ENCODE data around the gene FGF6.

FGF6 gene

DNA sequence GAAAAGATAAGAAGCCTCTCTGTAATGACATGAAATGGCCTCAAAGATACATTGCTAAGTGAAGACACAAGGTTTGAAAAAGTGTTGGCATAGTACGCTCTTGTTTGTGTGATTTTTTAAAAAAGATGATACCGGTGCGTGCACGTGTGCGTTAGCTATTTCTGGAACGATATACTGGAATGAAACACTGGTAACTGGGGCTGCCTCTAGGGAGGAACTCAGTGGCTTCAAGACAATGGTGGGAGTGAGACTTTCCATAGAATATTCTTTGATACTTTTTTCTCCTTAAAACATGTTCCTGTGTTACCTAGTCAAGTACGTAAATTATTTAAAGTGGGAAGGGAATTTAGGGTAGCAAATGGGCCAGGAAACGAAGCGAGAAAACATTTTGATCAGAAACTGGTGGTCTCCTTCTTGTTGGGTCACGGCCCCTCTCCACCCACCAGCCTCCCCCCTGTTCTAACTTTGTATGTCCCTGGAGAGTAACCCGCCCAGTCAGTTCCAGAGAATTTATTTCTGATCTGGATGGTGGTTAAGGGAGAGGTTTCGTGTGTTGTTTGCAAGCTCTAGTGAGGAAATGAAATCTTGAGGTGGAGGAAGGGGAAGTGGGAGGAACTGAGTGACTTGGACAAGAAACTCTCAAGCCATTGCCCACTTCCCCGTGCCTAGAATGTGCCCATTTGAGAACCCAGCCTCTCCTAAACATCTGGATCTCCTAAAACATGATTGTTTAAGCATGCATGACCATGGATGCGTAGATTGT is 6.6 kb downstream of the FGF6 start:
- peak overlapping the region; percentile 58 for H3K27ac ChIP-seq (replicated peaks)

DNA sequence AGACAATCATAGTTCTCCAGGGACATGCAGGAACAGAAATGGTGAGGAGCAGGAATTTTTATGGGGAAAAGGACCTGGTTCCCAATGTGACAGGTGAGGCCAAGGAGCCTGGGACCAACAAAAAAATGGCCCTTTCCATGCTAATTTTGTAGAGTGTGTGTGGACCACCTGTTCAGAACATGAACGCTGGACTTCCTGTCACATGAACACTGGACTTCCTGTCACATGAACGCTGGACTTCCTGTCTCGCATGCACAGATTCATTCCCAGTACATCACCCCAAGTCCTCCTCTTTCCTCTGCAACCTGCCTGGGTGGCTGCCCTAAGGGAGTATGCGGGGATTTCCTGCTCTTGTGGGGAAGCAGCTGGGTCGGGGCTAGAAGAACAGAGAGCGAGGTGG is 10.1 kb downstream of the FGF6 start:
- Histone ChIP-seq H3K27ac (replicated peaks) (peak overlapping the region; percentile 93), H3K27me3 (ENCODE audit: insufficient read depth, poor library complexity, severe bottlenecking) (no peaks in the 10 kb centered on the region), H3K4me3 (replicated peaks; ENCODE audit: insufficient read depth, low read length) (no peak overlapping the region)
- TF ChIP-seq SPI1 (IDR thresholded peaks at IDR 0.05; ENCODE audit: borderline replicate concordance, low read depth) (no peak), REST (IDR thresholded peaks at IDR 0.05; ENCODE audit: insufficient replicate concordance, low read depth) (no peak), CTCF (IDR thresholded peaks at IDR 0.05; ENCODE audit: insufficient read depth, low read length) (no peak), GABPA (IDR thresholded peaks at IDR 0.05; ENCODE audit: low read depth) (peak; percentile 82), POLR2AphosphoS5 (IDR thresholded peaks at IDR 0.05; ENCODE audit: low read depth) (no peak)
- DNase-seq (ENCODE audit: low read depth in 1 of 2, low spot score in 1 of 2), result no peak

More for the DNA sequence above, 6.6 kb downstream of the FGF6 start:
- Histone ChIP-seq H3K27me3 (ENCODE audit: insufficient read depth, poor library complexity, severe bottlenecking) (no peaks in the 10 kb centered on the region), H3K4me3 (replicated peaks; ENCODE audit: insufficient read depth, low read length) (no peak overlapping the region)
- TF ChIP-seq SPI1 (IDR thresholded peaks at IDR 0.05; ENCODE audit: borderline replicate concordance, low read depth), result peak; percentile 97
- no peak for TF ChIP-seq REST (IDR thresholded peaks at IDR 0.05; ENCODE audit: insufficient replicate concordance, low read depth)
- DNase-seq (ENCODE audit: low read depth in 1 of 2, low spot score in 1 of 2), result peak; percentile 47 to 80

DNA sequence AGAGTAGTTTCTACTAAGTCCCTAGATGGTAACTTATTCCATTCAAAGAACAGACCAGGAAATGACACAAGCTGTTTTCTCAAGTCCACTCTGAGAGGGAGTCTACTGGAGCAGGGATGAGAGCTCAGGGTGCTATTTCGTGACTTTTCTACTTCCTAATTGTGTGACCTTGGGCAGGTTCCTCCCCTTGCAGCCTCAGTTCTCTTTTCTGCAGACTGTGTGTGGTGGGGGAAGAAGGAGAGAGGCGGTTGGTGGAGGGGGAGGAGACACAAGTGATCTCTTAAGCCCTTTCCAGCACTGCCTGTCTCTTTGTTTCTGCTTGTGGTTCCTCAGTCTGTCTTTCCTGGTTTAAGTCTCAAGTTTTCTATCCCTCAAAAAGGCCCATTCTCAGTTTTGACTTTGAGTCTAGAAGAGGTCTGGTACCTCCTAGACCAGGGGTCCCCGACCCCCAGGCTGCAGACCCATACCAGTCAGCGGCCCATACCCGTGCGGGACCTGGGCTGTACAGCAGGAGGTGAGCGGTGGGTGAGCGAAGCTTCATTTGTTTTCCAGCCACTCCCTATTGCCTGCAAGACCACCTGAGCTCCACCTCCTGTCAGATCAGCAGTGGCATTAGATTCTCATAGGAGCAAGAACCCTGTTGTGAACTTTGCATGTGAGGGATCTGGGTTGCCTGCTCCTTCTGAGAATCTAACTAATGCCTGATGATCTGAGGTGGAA is 10.7 kb downstream of the FGF6 start:
- TF ChIP-seq CTCF (IDR thresholded peaks at IDR 0.05; ENCODE audit: insufficient read depth, low read length) (no peak), POLR2AphosphoS5 (IDR thresholded peaks at IDR 0.05; ENCODE audit: low read depth) (peak; percentile 25; the same call in 1 of the 2 replicates), SPI1 (IDR thresholded peaks at IDR 0.05; ENCODE audit: borderline replicate concordance, low read depth) (peak; percentile 90), GABPA (IDR thresholded peaks at IDR 0.05; ENCODE audit: low read depth) (no peak), REST (IDR thresholded peaks at IDR 0.05; ENCODE audit: insufficient replicate concordance, low read depth) (no peak)
- peak; percentile 82 to 96 for DNase-seq (ENCODE audit: low read depth in 1 of 2, low spot score in 1 of 2)
- Histone ChIP-seq H3K4me3 (replicated peaks; ENCODE audit: insufficient read depth, low read length) (no peak overlapping the region), H3K27me3 (ENCODE audit: insufficient read depth, poor library complexity, severe bottlenecking) (no peaks in the 10 kb centered on the region), H3K27ac (replicated peaks) (peak overlapping the region; percentile 93)
